Rectal smooth muscle tissue (tissue), 1 donor: ENCODE data around the gene GSG1L.
"Not testable (repeated sequence)": the region's sequence is repeated elsewhere in the genome, so short reads cannot be mapped to it uniquely, and the experiment has no call there.

Experiments
- H3K27ac ChIP-seq: one replicate; pipeline ENCODE4 v1.7.0; 2013; ENCODE audit warnings: low read depth, low read length, inconsistent platforms
- H3K27me3 ChIP-seq: one replicate; pipeline ENCODE4 v1.7.0; 2013; ENCODE audit warnings: low read length; ENCODE audit not compliant: control insufficient read depth, insufficient read depth
- H3K36me3 ChIP-seq: one replicate; pipeline ENCODE4 v1.7.0; 2013; ENCODE audit warnings: low read length; ENCODE audit not compliant: control insufficient read depth, insufficient read depth
- H3K4me1 ChIP-seq: one replicate; pipeline ENCODE4 v1.7.0; 2013; ENCODE audit warnings: low read length; ENCODE audit not compliant: control insufficient read depth, insufficient read depth
- H3K4me3 ChIP-seq: one replicate; pipeline ENCODE4 v1.7.0; 2013; ENCODE audit warnings: low read length
- H3K9ac ChIP-seq: one replicate; pipeline ENCODE4 v1.7.0; 2013; ENCODE audit warnings: low read length

The GSG1L gene

GRCh38 chr16:27980919-27981700, 82.4 kb downstream of the GSG1L start:
- H3K27ac ChIP-seq = no peak overlapping the region
- H3K36me3 ChIP-seq = no peaks in the 10 kb centered on the region
- H3K9ac ChIP-seq = no peak overlapping the region
- H3K4me3 ChIP-seq = no peak overlapping the region
- H3K4me1 ChIP-seq = no peaks in the 10 kb centered on the region
- H3K27me3 ChIP-seq = no peaks in the 10 kb centered on the region

GRCh38 chr16:27980076-27980775, 83.3 kb downstream of the GSG1L start:
- no peaks in the 10 kb centered on the region for H3K4me1 ChIP-seq
- H3K27ac ChIP-seq = no peak overlapping the region
- no peaks in the 10 kb centered on the region for H3K27me3 ChIP-seq
- no peaks in the 10 kb centered on the region for H3K36me3 ChIP-seq
- H3K9ac ChIP-seq = no peak overlapping the region
- H3K4me3 ChIP-seq = no peak overlapping the region

GRCh38 chr16:27979668-27980067, 83.8 kb downstream of the GSG1L start:
- not testable (repeated sequence) for H3K27me3 ChIP-seq, H3K4me1 ChIP-seq, H3K4me3 ChIP-seq, H3K9ac ChIP-seq, H3K27ac ChIP-seq, H3K36me3 ChIP-seq

- H3K4me1 ChIP-seq = no peaks in the 10 kb centered on the region
- H3K27ac ChIP-seq = no peak overlapping the region
- no peak overlapping the region for H3K4me3 ChIP-seq
- no peaks in the 10 kb centered on the region for H3K27me3 ChIP-seq
- H3K9ac ChIP-seq = no peak overlapping the region
- H3K36me3 ChIP-seq = no peaks in the 10 kb centered on the region
These were observed 84.6 kb downstream of the GSG1L start for GRCh38 chr16:27978876-27979275.

GRCh38 chr16:27977966-27978365, 85.5 kb downstream of the GSG1L start:
- H3K4me3 ChIP-seq = no peak overlapping the region
- no peaks in the 10 kb centered on the region for H3K36me3 ChIP-seq
- H3K27me3 ChIP-seq = no peaks in the 10 kb centered on the region
- H3K27ac ChIP-seq = no peak overlapping the region
- no peaks in the 10 kb centered on the region for H3K4me1 ChIP-seq
- H3K9ac ChIP-seq = no peak overlapping the region

- Histone ChIP-seq H3K4me1 (no peaks in the 10 kb centered on the region), H3K36me3 (no peaks in the 10 kb centered on the region)
These were observed 86.5 kb downstream of the GSG1L start for GRCh38 chr16:27976990-27977389.

GRCh38 chr16:27974896-27975540, 88.5 kb downstream of the GSG1L start:
- Histone ChIP-seq H3K4me1 (no peaks in the 10 kb centered on the region), H3K27ac (no peak overlapping the region), H3K4me3 (no peak overlapping the region), H3K36me3 (no peaks in the 10 kb centered on the region), H3K27me3 (no peaks in the 10 kb centered on the region), H3K9ac (no peak overlapping the region)

More at GRCh38 chr16:27976990-27977389, 86.5 kb downstream of the GSG1L start:
- no peak overlapping the region for H3K27ac ChIP-seq
- H3K4me3 ChIP-seq = no peak overlapping the region
- no peaks in the 10 kb centered on the region for H3K27me3 ChIP-seq
- no peak overlapping the region for H3K9ac ChIP-seq

- no peaks in the 10 kb centered on the region for H3K27me3 ChIP-seq
- no peak overlapping the region for H3K27ac ChIP-seq
- H3K4me1 ChIP-seq = no peaks in the 10 kb centered on the region
- H3K36me3 ChIP-seq = no peaks in the 10 kb centered on the region
- no peak overlapping the region for H3K9ac ChIP-seq
- no peak overlapping the region for H3K4me3 ChIP-seq
These were observed 89.8 kb downstream of the GSG1L start for GRCh38 chr16:27973678-27974077.

GRCh38 chr16:27972500-27972899, 91.0 kb downstream of the GSG1L start:
- Histone ChIP-seq H3K27ac (no peak overlapping the region), H3K4me1 (no peaks in the 10 kb centered on the region), H3K9ac (no peak overlapping the region), H3K4me3 (no peak overlapping the region), H3K36me3 (no peaks in the 10 kb centered on the region), H3K27me3 (no peaks in the 10 kb centered on the region)

- Histone ChIP-seq H3K9ac (no peak overlapping the region), H3K4me3 (no peak overlapping the region), H3K36me3 (no peaks in the 10 kb centered on the region), H3K4me1 (no peaks in the 10 kb centered on the region), H3K27me3 (no peaks in the 10 kb centered on the region), H3K27ac (no peak overlapping the region)
These were observed 93.9 kb downstream of the GSG1L start for GRCh38 chr16:27969574-27969973.

GRCh38 chr16:27967169-27967568, 96.3 kb downstream of the GSG1L start:
- no peaks in the 10 kb centered on the region for H3K36me3 ChIP-seq
- H3K27ac ChIP-seq = no peak overlapping the region
- no peak overlapping the region for H3K9ac ChIP-seq
- no peak overlapping the region for H3K4me3 ChIP-seq
- no peaks in the 10 kb centered on the region for H3K27me3 ChIP-seq
- no peaks in the 10 kb centered on the region for H3K4me1 ChIP-seq

- Histone ChIP-seq H3K4me3 (no peak overlapping the region), H3K9ac (no peak overlapping the region), H3K4me1 (no peaks in the 10 kb centered on the region), H3K27ac (no peak overlapping the region), H3K27me3 (no peaks in the 10 kb centered on the region), H3K36me3 (no peaks in the 10 kb centered on the region)
These were observed 96.8 kb downstream of the GSG1L start for GRCh38 chr16:27966756-27967155.
